SU-DHL-6 (cell line): ENCODE results near the gene PFDN1.

Source experiments
- H2AFZ ChIP-seq: fragments of 200-600 bp; sonication (generic); 2 replicates; pipeline ENCODE4 v1.6.1; 2014; ENCODE audit warnings: low read depth, mild to moderate bottlenecking, moderate library complexity, mixed read lengths, antibody characterized with exemption, low read length; ENCODE audit not compliant: severe bottlenecking
- H3F3A ChIP-seq: fragments of 200-600 bp; shearing (Covaris generic); 2 replicates; pipeline ENCODE4 v1.6.0; 2016; ENCODE audit warnings: antibody characterized with exemption, mild to moderate bottlenecking; ENCODE audit not compliant: insufficient read depth
- H3K27ac ChIP-seq: fragments of 200-600 bp; sonication (generic); 2 replicates; pipeline ENCODE4 v1.5.1; 2016; ENCODE audit warnings: low read depth, mild to moderate bottlenecking, low read length, moderate library complexity, mixed read lengths
- H3K27me3 ChIP-seq: fragments of 200-600 bp; sonication (generic), shearing (Covaris generic); 2 replicates; pipeline ENCODE4 v1.6.0; 2014; ENCODE audit warnings: mild to moderate bottlenecking, low read length
- H3K36me3 ChIP-seq: fragments of 200-600 bp; sonication (generic); 2 replicates; pipeline ENCODE4 v1.6.1; 2014; ENCODE audit warnings: mild to moderate bottlenecking, low read length, mixed read lengths
- H3K4me2 ChIP-seq: fragments of 300-600, 200-600 bp; shearing (Covaris generic), sonication (generic); 2 replicates; pipeline ENCODE4 v1.6.0; 2014; ENCODE audit warnings: low read length, low read depth, mild to moderate bottlenecking; ENCODE audit not compliant: poor library complexity, severe bottlenecking
- H3K4me3 ChIP-seq: fragments of 200-600 bp; sonication (generic); 2 replicates; pipeline ENCODE4 v1.5.1; 2014; ENCODE audit warnings: antibody characterized with exemption, low read length, mild to moderate bottlenecking, mixed read lengths; ENCODE audit not compliant: insufficient read depth, poor library complexity, severe bottlenecking
- H3K79me2 ChIP-seq: fragments of 200-600 bp; sonication (generic); 2 replicates; pipeline ENCODE4 v1.6.1; 2014; ENCODE audit warnings: mild to moderate bottlenecking, low read length, moderate library complexity; ENCODE audit not compliant: insufficient read depth
- H3K9ac ChIP-seq: fragments of 200-600 bp; sonication (generic); 2 replicates; pipeline ENCODE4 v1.7.0; 2014; ENCODE audit warnings: mild to moderate bottlenecking, low read length
- H3K9me2 ChIP-seq: fragments of 200-600 bp; sonication (generic); replicated peaks from 2 replicates; pipeline ENCODE4 v1.6.1; 2014; ENCODE audit warnings: low read length; ENCODE audit not compliant: insufficient read depth
- H3K9me3 ChIP-seq: fragments of 200-600 bp; sonication (generic); 2 replicates; pipeline ENCODE4 v1.6.1; 2014; ENCODE audit warnings: low read length, mixed read lengths; ENCODE audit not compliant: insufficient read depth
- H4K20me1 ChIP-seq: fragments of 200-600 bp; sonication (generic); 2 replicates; pipeline ENCODE4 v1.6.1; 2014; ENCODE audit warnings: low read depth, mild to moderate bottlenecking, antibody characterized with exemption, low read length, moderate library complexity, mixed read lengths
- CTCF ChIP-seq: fragments of 200-600 bp; sonication (generic); IDR thresholded peaks from one replicate; pipeline ENCODE4 v1.5.1; 2017; ENCODE audit warnings: antibody characterized with exemption, mild to moderate bottlenecking, low read length, moderate library complexity; ENCODE audit not compliant: insufficient read depth, poor library complexity, severe bottlenecking
- EZH2phosphoT487 ChIP-seq: fragments of 200-600 bp; sonication (generic), shearing (Covaris generic); conservative IDR thresholded peaks from 2 replicates; pipeline ENCODE4 v1.6.1; 2018; ENCODE audit warnings: mild to moderate bottlenecking, antibody characterized with exemption, low read length, moderate library complexity, mixed read lengths

PFDN1 gene

GRCh38 chr5:140259500-140259899 is 43.4 kb downstream of the PFDN1 start:
- 0 out of 2 replicates have a peak, but pooled peaks cover 4% of the 10 kb centered on the region for H3K36me3 ChIP-seq
- H3K79me2 ChIP-seq, result no peaks in the 10 kb centered on the region

GRCh38 chr5:140258873-140259272 is 44.0 kb downstream of the PFDN1 start:
- Histone ChIP-seq H3F3A (no peaks in the 10 kb centered on the region), H3K27ac (no peak overlapping the region)

More at GRCh38 chr5:140259500-140259899, 43.4 kb downstream of the PFDN1 start:
- no peaks in the 10 kb centered on the region for H3K27me3 ChIP-seq
- no peak overlapping the region for H3K27ac ChIP-seq
- H3K4me2 ChIP-seq, result no peak overlapping the region
- H3K4me3 ChIP-seq, result no peak overlapping the region
- no peaks in the 10 kb centered on the region for H4K20me1 ChIP-seq
- no peaks in the 10 kb centered on the region for H3F3A ChIP-seq
- H3K9ac ChIP-seq, result no peak overlapping the region
- H2AFZ ChIP-seq, result no peak overlapping the region
- TF ChIP-seq EZH2phosphoT487 (no peak), CTCF (no peak)
- H3K9me3 ChIP-seq, result no peaks in the 10 kb centered on the region
- no peaks in the 10 kb centered on the region for H3K9me2 ChIP-seq

GRCh38 chr5:140258016-140258415 is 44.9 kb downstream of the PFDN1 start:
- no peaks in the 10 kb centered on the region for H3K9me2 ChIP-seq
- no peak overlapping the region for H2AFZ ChIP-seq
- H3F3A ChIP-seq, result no peaks in the 10 kb centered on the region
- H3K36me3 ChIP-seq, result 0 out of 2 replicates have a peak, but pooled peaks cover 4% of the 10 kb centered on the region
- no peaks in the 10 kb centered on the region for H3K9me3 ChIP-seq
- no peak for TF ChIP-seq EZH2phosphoT487
- no peak for TF ChIP-seq CTCF
- H3K9ac ChIP-seq, result no peak overlapping the region
- H3K4me3 ChIP-seq, result no peak overlapping the region
- no peaks in the 10 kb centered on the region for H3K27me3 ChIP-seq
- no peaks in the 10 kb centered on the region for H3K79me2 ChIP-seq
- H4K20me1 ChIP-seq, result no peaks in the 10 kb centered on the region
- H3K4me2 ChIP-seq, result no peak overlapping the region
- H3K27ac ChIP-seq, result no peak overlapping the region

More at GRCh38 chr5:140258873-140259272, 44.0 kb downstream of the PFDN1 start:
- TF ChIP-seq CTCF (no peak), EZH2phosphoT487 (no peak)
- H3K9me3 ChIP-seq, result no peaks in the 10 kb centered on the region
- H3K27me3 ChIP-seq, result no peaks in the 10 kb centered on the region
- no peaks in the 10 kb centered on the region for H3K9me2 ChIP-seq
- no peak overlapping the region for H3K9ac ChIP-seq
- H3K79me2 ChIP-seq, result no peaks in the 10 kb centered on the region
- no peak overlapping the region for H3K4me2 ChIP-seq
- 0 out of 2 replicates have a peak, but pooled peaks cover 4% of the 10 kb centered on the region for H3K36me3 ChIP-seq
- no peak overlapping the region for H2AFZ ChIP-seq
- no peaks in the 10 kb centered on the region for H4K20me1 ChIP-seq
- no peak overlapping the region for H3K4me3 ChIP-seq

GRCh38 chr5:140256726-140257125 is 46.2 kb downstream of the PFDN1 start:
- H3K79me2 ChIP-seq, result no peaks in the 10 kb centered on the region
- no peaks in the 10 kb centered on the region for H3F3A ChIP-seq
- 0 out of 2 replicates have a peak, but pooled peaks cover 4% of the 10 kb centered on the region for H3K36me3 ChIP-seq
- H3K4me3 ChIP-seq, result no peak overlapping the region
- no peaks in the 10 kb centered on the region for H3K9me2 ChIP-seq
- no peak overlapping the region for H3K27ac ChIP-seq
- no peaks in the 10 kb centered on the region for H4K20me1 ChIP-seq
- H3K9ac ChIP-seq, result no peak overlapping the region
- TF ChIP-seq CTCF (no peak), EZH2phosphoT487 (no peak)
- no peaks in the 10 kb centered on the region for H3K9me3 ChIP-seq
- no peak overlapping the region for H3K4me2 ChIP-seq
- H3K27me3 ChIP-seq, result no peaks in the 10 kb centered on the region
- no peak overlapping the region for H2AFZ ChIP-seq
